Upper lobe of left lung (tissue), 4 donors: ENCODE measurements around the gene SELENOK.

Experiments
- EP300 ChIP-seq, 4 donors: sonication (generic); formaldehyde crosslinking; IDR thresholded peaks; one replicate each; pipeline ENCODE4 v1.5.1; 2017; ENCODE audit warnings: antibody characterized with exemption in 4 of 4, control low read depth in 2 of 4
- POLR2AphosphoS5 ChIP-seq, 2 donors: sonication (generic); formaldehyde crosslinking; IDR thresholded peaks; one replicate each; pipeline ENCODE4 v1.5.1; 2017; ENCODE audit warnings: antibody characterized with exemption in 2 of 2
- TF ChIP-seq, protein P1 (sequence below), 6 experiments: fragments of 450-650 bp in 4 of 6; fragments of 200-600 bp in 2 of 6; sonication (generic) in 2 of 6; IDR thresholded peaks; one replicate each; pipeline ENCODE4 v1.5.1; 2016 to 2019; ENCODE audit warnings: antibody characterized with exemption in 6 of 6

- TF ChIP-seq, protein P1, sequence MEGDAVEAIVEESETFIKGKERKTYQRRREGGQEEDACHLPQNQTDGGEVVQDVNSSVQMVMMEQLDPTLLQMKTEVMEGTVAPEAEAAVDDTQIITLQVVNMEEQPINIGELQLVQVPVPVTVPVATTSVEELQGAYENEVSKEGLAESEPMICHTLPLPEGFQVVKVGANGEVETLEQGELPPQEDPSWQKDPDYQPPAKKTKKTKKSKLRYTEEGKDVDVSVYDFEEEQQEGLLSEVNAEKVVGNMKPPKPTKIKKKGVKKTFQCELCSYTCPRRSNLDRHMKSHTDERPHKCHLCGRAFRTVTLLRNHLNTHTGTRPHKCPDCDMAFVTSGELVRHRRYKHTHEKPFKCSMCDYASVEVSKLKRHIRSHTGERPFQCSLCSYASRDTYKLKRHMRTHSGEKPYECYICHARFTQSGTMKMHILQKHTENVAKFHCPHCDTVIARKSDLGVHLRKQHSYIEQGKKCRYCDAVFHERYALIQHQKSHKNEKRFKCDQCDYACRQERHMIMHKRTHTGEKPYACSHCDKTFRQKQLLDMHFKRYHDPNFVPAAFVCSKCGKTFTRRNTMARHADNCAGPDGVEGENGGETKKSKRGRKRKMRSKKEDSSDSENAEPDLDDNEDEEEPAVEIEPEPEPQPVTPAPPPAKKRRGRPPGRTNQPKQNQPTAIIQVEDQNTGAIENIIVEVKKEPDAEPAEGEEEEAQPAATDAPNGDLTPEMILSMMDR (IDR thresholded peaks at IDR 0.05): no peak
- TF ChIP-seq EP300 (IDR thresholded peaks at IDR 0.05) (no peak), POLR2AphosphoS5 (IDR thresholded peaks at IDR 0.05) (no peak)
Measured at GRCh38 chr3:53856964-53857363, 34.7 kb downstream of the SELENOK start.
